HepG2 (cell line): ENCODE measurements around the gene ARHGAP4. TPM values are rescaled to one million over a fixed set of nuclear protein-coding genes. Genes with fewer than 3 reads are reported as not detected.

Experiments used
- ATAC-seq: fragments of 200-7000 bp; cut with Tn5 transposase; 3 replicates; pipeline ENCODE4 v1.9.1; 2020; ENCODE audit warnings: mild to moderate bottlenecking, moderate library complexity
- BruUV-seq: library from RNA; stranded (reverse); fragments of 400-500 nt; replicated peaks from 2 replicates; lab custom pipeline; 2021; lab: Mats Ljungman, UMichigan
- CTCF ChIA-PET: fragments of 300-600 bp; formaldehyde crosslinking; extraction: SDS; loops from one replicate; lab custom pipeline; 2021; ENCODE audit warnings: low total read pairs, inconsistent platforms, low intra/inter-chr PET ratio; lab: Yijun Ruan, JAX
- POLR2A ChIA-PET: fragments of 350-600 bp; sonication (Branson Sonifier 250); formaldehyde crosslinking; loops from one replicate; lab custom pipeline; 2020; ENCODE audit warnings: antibody characterized with exemption, inconsistent platforms; lab: Yijun Ruan, JAX
- DNase-seq: peaks from one replicate; pipeline ENCODE4 v3.0.0-alpha.2; 2015; ENCODE audit warnings: low spot score
- FAIRE-seq: peaks from 3 replicates; lab custom pipeline; 2011; peaks lifted over from hg19 to GRCh38; lab: Jason Lieb, UNC
- H2AFZ ChIP-seq: one replicate; pipeline ENCODE4 v1.6.1; 2011; ENCODE audit warnings: low read length, inconsistent platforms
- H3K27ac ChIP-seq: fragments of 300-600 bp; 3 replicates; pipeline ENCODE4 v1.8.0; 2011; ENCODE audit warnings: mixed run types, mild to moderate bottlenecking, mixed read lengths, low read length, inconsistent platforms; ENCODE audit not compliant: insufficient read depth; ENCODE audit errors: extremely low read length
- H3K27me3 ChIP-seq, 2 experiments: fragments of 200-600 bp in 1 of 2; 2 replicates in 1 of 2; 3 replicates in 1 of 2; pipeline versions ENCODE4 v1.6.0 to v1.8.0; 2011; ENCODE audit warnings: low read length in 2 of 2, mild to moderate bottlenecking in 2 of 2, moderate library complexity in 2 of 2, inconsistent platforms in 1 of 2; ENCODE audit not compliant: insufficient read depth in 2 of 2, control insufficient read depth in 1 of 2
- H3K36me3 ChIP-seq, 2 experiments: fragments of 200-600 bp in 1 of 2; replicated peaks in 1 of 2; 2 replicates in 1 of 2; 3 replicates in 1 of 2; pipeline versions ENCODE4 v1.5.1 to v1.8.0; 2011; ENCODE audit warnings: low read length in 2 of 2, inconsistent platforms in 1 of 2; ENCODE audit not compliant: insufficient read depth in 2 of 2, control insufficient read depth in 1 of 2
- H3K4me1 ChIP-seq: 2 replicates; pipeline ENCODE4 v1.5.1; 2012; ENCODE audit warnings: low read length, inconsistent platforms; ENCODE audit not compliant: insufficient read depth
- H3K4me2 ChIP-seq: 2 replicates; pipeline ENCODE4 v1.6.0; 2011; ENCODE audit warnings: low read depth, low read length, inconsistent platforms
- H3K4me3 ChIP-seq, 3 experiments: fragments of 200-600 bp in 1 of 3; sonication (generic), shearing (Covaris generic) in 1 of 3; replicated peaks in 1 of 3; 2 replicates each; pipeline ENCODE4 v1.5.1; 2011 to 2016; ENCODE audit warnings: low read length in 3 of 3, inconsistent platforms in 2 of 3, low read depth in 2 of 3, mild to moderate bottlenecking in 2 of 3, control low read depth in 1 of 3, mixed read lengths in 1 of 3; ENCODE audit not compliant: insufficient read depth in 1 of 3
- H3K79me2 ChIP-seq: one replicate; pipeline ENCODE4 v1.6.1; 2011; ENCODE audit warnings: low read length, inconsistent platforms; ENCODE audit not compliant: insufficient read depth
- H3K9ac ChIP-seq: 2 replicates; pipeline ENCODE4 v1.6.0; 2011; ENCODE audit warnings: mild to moderate bottlenecking, low read depth, low read length, inconsistent platforms; ENCODE audit not compliant: insufficient read depth
- H3K9me3 ChIP-seq: 2 replicates; pipeline ENCODE4 v1.5.1; 2012; ENCODE audit warnings: mild to moderate bottlenecking, low read length
- H4K20me1 ChIP-seq: 2 replicates; pipeline ENCODE4 v1.6.0; 2011; ENCODE audit warnings: inconsistent platforms, mild to moderate bottlenecking, low read length, moderate library complexity; ENCODE audit not compliant: insufficient read depth
- ARNT2 ChIP-seq: sonication (generic); formaldehyde crosslinking; IDR thresholded peaks from 2 replicates; pipeline ENCODE4 v1.8.0; 2022; ENCODE audit warnings: mild to moderate bottlenecking, low read depth, missing genetic modification reagents, moderate library complexity
- CSRNP1 ChIP-seq: sonication (generic); formaldehyde crosslinking; IDR thresholded peaks from 2 replicates; pipeline ENCODE4 v1.8.1; 2023; ENCODE audit warnings: mild to moderate bottlenecking, missing genetic modification reagents
- DR1 ChIP-seq: sonication (generic); formaldehyde crosslinking; IDR thresholded peaks from 2 replicates; pipeline ENCODE4 v1.8.0; 2021; ENCODE audit warnings: mild to moderate bottlenecking, missing genetic modification reagents, inconsistent platforms
- JUND ChIP-seq: sonication (generic); formaldehyde crosslinking; IDR thresholded peaks from 2 replicates; pipeline ENCODE4 v1.8.0; 2022; ENCODE audit warnings: mild to moderate bottlenecking, missing genetic modification reagents
- RARG ChIP-seq: sonication (generic); formaldehyde crosslinking; IDR thresholded peaks from 2 replicates; pipeline ENCODE4 v1.4.0; 2020; ENCODE audit warnings: low read depth, mild to moderate bottlenecking, missing genetic modification reagents
- ZFP36L1 ChIP-seq: sonication (generic); formaldehyde crosslinking; IDR thresholded peaks from 2 replicates; pipeline ENCODE4 v1.8.0; 2022; ENCODE audit warnings: mild to moderate bottlenecking, missing genetic modification reagents, moderate library complexity
- ZNF281 ChIP-seq: sonication (generic); formaldehyde crosslinking; IDR thresholded peaks from 2 replicates; pipeline ENCODE4 v1.4.0; 2020; ENCODE audit warnings: missing genetic modification reagents, borderline replicate concordance
- ZNF552 ChIP-seq: sonication (generic); formaldehyde crosslinking; IDR thresholded peaks from 2 replicates; pipeline ENCODE4 v1.9.0; 2022; ENCODE audit warnings: missing genetic modification reagents, mild to moderate bottlenecking, borderline replicate concordance
- ZNF570 ChIP-seq: sonication (generic); formaldehyde crosslinking; IDR thresholded peaks from 2 replicates; pipeline ENCODE4 v1.4.0; 2020; ENCODE audit warnings: mild to moderate bottlenecking, missing genetic modification reagents, borderline replicate concordance
- ZXDC ChIP-seq: sonication (generic); formaldehyde crosslinking; IDR thresholded peaks from 2 replicates; pipeline ENCODE4 v1.5.0; 2020; ENCODE audit warnings: mild to moderate bottlenecking, missing genetic modification reagents
- WGBS: methylation state at CpG from one replicate; pipeline ENCODE4 v1.1.6; 2017; ENCODE audit warnings: low lambda C conversion rate; 5-methylcytosine and 5-hydroxymethylcytosine counted together
- in situ Hi-C: cut with HindIII; loops from 2 replicates; pipeline ENCODE4 v1.10.0; 2017; ENCODE audit warnings: low pct_unique_long_range_greater_than_20kb; ENCODE audit not compliant: extremely low pct_ligation_motif_present
- intact Hi-C: fragments of 100-400 bp; cut with micrococcal nuclease; formaldehyde crosslinking; loops from one replicate; pipeline ENCODE4 v1.10.0; 2022; ENCODE audit not compliant: unreplicated experiment
- polyA plus RNA-seq, 8 experiments: library from polyadenylated mRNA; depleted of rRNA in 3 of 8; stranded (reverse) in 7 of 8; unstranded in 1 of 8; fragments of >200 nt; fragmentation: Illumina TruSeq in 4 of 8; extraction: Trizol in 4 of 8; gene quantifications; 2 replicates each; pipeline versions ENCODE4 v1.2.1 to v1.2.3, GENCODE V29; 2011 to 2016; ENCODE audit warnings: low read depth in 4 of 8, missing spikeins in 1 of 8, mixed read lengths in 1 of 8; ENCODE audit not compliant: insufficient read depth in 1 of 8
- total RNA-seq, 5 experiments: library from RNA; depleted of rRNA; stranded (reverse); fragments of >200 nt; fragmentation: Illumina TruSeq; extraction: Trizol; gene quantifications; 2 replicates each; pipeline ENCODE4 v1.2.3, GENCODE V29; 2016; ENCODE audit warnings: low read depth in 1 of 5

ARHGAP4 gene
- total and polyA plus RNA-seq, 2 of the 13 experiments (the other 11 are each of a cell fraction or from before 2014, with no cell fraction given), result 0.57 to 0.64 TPM

GRCh38 chrX:153932220-153932915 is 6.3 kb upstream of the ARHGAP4 start:
- intact Hi-C loops, result no loop called here
- ChIA-PET POLR2A (no interaction called here), CTCF (no interaction called here)
- Histone ChIP-seq H4K20me1 (no peaks in the 10 kb centered on the region), H2AFZ (no peak overlapping the region), H3K36me3 (peaks cover 1 to 8% of the 10 kb centered on the region in 2 experiments; a peak in 1 of 5 replicates), H3K9ac (no peak overlapping the region), H3K4me1 (peaks cover 19% of the 10 kb centered on the region), H3K27me3 (no peaks in the 10 kb centered on the region), H3K79me2 (peaks cover 9% of the 10 kb centered on the region), H3K4me3 (no peak overlapping the region), H3K27ac (no peak overlapping the region), H3K4me2 (no peak overlapping the region), H3K9me3 (no peaks in the 10 kb centered on the region)
- ATAC-seq (no peak), FAIRE-seq (no peak), DNase-seq (no peak)
- BruUV-seq, result no TSS peak
- WGBS, result 97% methylated on average over 8 of the region's 13 CpGs
- in situ Hi-C loops, result no loop called here
- TF ChIP-seq ZNF570 (no peak), DR1 (CRISPR knock-in tag) (no peak)

GRCh38 chrX:153931748-153932147 is 5.7 kb upstream of the ARHGAP4 start:
- no peak for DNase-seq
- POLR2A ChIA-PET, result no interaction called here
- ATAC-seq, result no peak
- FAIRE-seq, result no peak
- no peak overlapping the region for H3K4me2 ChIP-seq
- H3K79me2 ChIP-seq, result peaks cover 9% of the 10 kb centered on the region
- no peaks in the 10 kb centered on the region for H3K9me3 ChIP-seq
- no peaks in the 10 kb centered on the region for H3K27me3 ChIP-seq
- no peak overlapping the region for H3K9ac ChIP-seq
- H3K4me3 ChIP-seq, result no peak overlapping the region
- in situ Hi-C loops (no loop called here), intact Hi-C loops (no loop called here)
- CTCF ChIA-PET, result no interaction called here
- H3K36me3 ChIP-seq, result peaks cover 1 to 8% of the 10 kb centered on the region in 2 experiments; a peak in 1 of 5 replicates
- no peak overlapping the region for H2AFZ ChIP-seq
- H3K4me1 ChIP-seq, result peaks cover 24% of the 10 kb centered on the region
- BruUV-seq, result no TSS peak
- H3K27ac ChIP-seq, result no peak overlapping the region
- WGBS, result 100% methylated on average over 3 of the region's 13 CpGs
- H4K20me1 ChIP-seq, result no peaks in the 10 kb centered on the region
- TF ChIP-seq RARG (no peak), CSRNP1 (no peak), ARNT2 (CRISPR knock-in tag) (no peak), JUND (no peak), ZXDC (CRISPR knock-in tag) (no peak), ZNF281 (CRISPR knock-in tag) (no peak), ZFP36L1 (no peak), ZNF552 (CRISPR knock-in tag) (no peak)
